Pulmonary artery endothelial cell (primary cell): Measurements from ENCODE around the gene CD93. TPM values are rescaled to one million over a fixed set of nuclear protein-coding genes. Genes with fewer than 3 reads are reported as not detected.

Source experiments
- DNase-seq: peaks from one replicate; pipeline ENCODE4 v3.0.0-alpha.2; 2011; ENCODE audit warnings: low read depth, low spot score
- total RNA-seq: library from RNA; depleted of rRNA; stranded (reverse); fragments of >200 nt; gene quantifications from 2 replicates; pipeline ENCODE4 v1.2.3, GENCODE V29; 2014

Gene CD93, protein sequence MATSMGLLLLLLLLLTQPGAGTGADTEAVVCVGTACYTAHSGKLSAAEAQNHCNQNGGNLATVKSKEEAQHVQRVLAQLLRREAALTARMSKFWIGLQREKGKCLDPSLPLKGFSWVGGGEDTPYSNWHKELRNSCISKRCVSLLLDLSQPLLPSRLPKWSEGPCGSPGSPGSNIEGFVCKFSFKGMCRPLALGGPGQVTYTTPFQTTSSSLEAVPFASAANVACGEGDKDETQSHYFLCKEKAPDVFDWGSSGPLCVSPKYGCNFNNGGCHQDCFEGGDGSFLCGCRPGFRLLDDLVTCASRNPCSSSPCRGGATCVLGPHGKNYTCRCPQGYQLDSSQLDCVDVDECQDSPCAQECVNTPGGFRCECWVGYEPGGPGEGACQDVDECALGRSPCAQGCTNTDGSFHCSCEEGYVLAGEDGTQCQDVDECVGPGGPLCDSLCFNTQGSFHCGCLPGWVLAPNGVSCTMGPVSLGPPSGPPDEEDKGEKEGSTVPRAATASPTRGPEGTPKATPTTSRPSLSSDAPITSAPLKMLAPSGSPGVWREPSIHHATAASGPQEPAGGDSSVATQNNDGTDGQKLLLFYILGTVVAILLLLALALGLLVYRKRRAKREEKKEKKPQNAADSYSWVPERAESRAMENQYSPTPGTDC
- 312 and 553 TPM in 2 replicates for total RNA-seq

DNA sequence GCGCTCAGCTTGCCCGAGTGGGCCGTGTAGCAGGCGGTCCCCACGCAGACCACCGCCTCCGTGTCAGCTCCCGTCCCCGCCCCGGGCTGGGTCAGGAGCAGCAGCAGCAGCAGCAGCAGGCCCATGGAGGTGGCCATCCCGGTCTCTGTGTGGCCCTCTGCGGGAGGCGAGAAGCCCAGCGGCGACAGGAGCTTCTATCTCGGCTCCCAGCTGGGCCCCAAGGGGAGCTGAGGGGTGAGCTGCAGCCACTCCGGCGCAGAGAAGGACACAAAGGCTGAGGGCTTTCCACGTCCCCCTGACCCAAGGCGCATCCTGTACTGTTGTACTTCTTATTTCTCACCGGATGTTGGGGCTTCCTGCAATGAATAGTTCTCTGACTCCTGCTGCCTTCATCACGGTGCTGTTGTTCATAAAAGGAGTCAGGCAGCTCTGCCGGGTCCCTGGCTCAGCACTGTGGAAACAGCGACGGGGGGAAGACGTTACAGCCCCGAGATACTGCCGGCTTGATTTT lies at the start of gene CD93:
Gene CD93 (minus strand): TSS at position 269 of the 511 bp plus-strand sequence. CDS start 132 bp downstream, at position 137.
- DNase-seq = peak; percentile 92

DNA sequence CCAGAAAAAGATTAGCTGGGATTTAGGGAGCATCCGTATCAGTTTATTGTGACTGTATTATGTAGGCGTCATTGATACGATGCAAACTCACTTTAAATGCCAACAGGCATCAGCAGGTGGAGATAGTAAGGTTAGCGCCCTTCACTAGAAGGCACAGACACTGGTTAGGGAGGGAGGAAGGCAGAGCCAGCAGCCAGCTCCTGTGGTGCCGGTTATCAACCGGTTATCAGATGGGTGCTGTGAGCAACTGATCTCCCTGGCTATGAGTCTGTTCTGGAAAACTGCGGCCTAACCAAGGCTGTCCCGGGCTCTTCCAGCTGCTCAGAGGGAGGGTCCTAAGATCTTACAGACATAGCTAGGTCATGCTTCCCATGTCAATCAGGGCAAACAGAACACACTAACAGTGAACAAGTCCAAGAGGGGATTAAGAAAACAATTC lies 47.5 kb upstream of the CD93 start:
- DNase-seq = no peak

DNA sequence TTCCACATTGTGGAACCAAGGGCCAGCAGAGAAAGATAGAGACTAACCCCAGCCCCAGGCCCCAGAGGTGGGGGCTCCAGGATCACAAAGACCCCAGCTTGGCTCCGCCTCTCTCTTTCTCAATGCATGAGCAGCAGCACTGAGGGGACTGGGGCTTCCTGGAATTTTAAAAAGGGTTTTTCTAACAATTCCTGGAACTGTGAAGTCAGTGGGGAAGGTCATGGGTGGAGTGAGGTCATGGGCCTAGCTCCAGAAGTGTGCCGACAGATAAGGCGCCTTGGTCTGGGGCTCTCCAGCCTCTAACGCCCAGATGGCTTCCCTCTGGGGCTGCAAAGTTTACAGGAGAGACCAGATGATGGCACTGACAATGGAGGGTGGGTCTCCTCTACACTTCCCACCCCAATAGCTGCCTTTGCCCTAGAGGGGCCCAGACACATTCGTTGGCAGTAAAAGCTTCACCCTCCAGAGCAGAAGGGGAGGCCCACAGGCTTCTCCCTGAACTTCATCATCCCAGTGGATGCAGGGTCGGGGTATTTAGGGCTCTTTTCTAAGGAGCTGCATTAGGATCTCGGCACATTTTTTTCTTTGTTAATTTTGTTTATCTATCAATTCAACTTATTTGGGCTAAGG lies 46.9 kb upstream of the CD93 start:
- peak; percentile 73 for DNase-seq

DNA sequence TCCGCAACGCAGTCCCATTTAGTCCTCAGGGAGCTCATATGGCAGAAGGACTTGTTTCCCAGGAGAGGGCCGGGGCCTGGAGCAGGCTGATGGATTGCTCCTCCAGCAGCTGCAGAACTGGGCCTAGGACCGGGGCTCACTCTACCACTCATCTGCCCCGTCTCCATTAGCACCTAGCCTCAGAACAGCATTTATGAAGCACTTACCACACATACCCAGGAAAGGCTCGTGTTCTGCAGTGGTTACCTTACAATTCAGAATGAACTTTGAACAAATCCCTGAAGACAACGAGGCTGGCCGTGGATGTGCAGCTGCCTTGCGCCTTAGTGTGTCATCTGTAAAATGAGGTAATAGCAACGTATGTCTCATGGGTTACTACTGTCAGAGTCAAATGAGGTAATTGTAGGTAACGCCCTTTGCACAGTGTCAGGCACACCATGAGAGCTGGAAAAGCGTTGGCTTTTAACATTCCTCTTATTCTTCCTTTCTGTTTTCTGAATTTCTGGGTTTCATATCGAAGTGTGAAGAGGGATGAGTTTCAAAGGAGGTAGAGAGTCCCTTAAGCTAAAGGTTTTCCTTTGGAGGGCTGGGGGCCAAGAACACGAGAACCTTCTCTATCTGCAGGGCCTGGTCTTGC lies 46.3 kb upstream of the CD93 start:
- DNase-seq = no peak

DNA sequence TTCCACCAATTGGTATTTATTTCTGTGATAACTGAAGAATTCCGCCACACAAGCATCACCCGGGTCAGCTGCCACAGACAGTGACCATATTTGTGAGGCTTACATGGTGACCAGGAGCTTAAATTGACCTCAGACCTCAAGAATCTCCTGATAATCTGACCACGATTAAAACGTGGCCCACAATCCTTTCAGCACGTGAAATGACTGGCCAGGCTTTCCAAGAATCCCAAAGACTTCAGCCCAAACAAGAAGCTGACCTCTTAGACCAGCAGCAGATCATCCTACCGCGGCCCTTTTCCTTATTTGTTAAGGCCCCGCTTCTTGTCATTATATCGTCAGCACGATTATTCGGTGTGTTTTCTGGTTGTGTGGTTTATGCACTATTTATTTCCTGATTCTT lies 45.6 kb upstream of the CD93 start:
- no peak for DNase-seq

DNA sequence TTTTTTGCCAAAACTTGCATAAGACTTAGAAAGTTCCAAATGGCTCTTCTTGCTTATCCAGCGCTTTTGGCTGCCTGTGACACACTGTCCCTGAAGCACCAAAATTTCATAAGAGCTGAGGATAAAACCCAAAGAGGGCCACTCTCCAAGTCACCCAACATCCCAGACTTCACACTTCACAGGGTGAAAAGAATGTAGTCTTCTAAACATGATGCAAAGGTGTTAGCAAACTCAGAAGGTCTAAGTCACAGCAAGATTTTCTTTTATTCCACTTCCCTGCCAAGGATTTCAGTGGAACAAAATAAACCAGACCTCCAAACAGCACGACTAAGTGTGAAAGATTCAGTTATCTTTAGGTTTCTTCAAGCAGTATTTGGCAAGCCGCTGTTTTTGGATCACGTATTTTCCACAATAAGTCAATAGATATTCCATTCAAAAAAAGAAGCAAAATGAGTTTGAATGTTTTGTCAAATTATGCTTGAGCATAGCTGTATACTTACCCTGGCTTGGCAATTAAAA lies 44.6 kb upstream of the CD93 start:
- no peak for DNase-seq

DNA sequence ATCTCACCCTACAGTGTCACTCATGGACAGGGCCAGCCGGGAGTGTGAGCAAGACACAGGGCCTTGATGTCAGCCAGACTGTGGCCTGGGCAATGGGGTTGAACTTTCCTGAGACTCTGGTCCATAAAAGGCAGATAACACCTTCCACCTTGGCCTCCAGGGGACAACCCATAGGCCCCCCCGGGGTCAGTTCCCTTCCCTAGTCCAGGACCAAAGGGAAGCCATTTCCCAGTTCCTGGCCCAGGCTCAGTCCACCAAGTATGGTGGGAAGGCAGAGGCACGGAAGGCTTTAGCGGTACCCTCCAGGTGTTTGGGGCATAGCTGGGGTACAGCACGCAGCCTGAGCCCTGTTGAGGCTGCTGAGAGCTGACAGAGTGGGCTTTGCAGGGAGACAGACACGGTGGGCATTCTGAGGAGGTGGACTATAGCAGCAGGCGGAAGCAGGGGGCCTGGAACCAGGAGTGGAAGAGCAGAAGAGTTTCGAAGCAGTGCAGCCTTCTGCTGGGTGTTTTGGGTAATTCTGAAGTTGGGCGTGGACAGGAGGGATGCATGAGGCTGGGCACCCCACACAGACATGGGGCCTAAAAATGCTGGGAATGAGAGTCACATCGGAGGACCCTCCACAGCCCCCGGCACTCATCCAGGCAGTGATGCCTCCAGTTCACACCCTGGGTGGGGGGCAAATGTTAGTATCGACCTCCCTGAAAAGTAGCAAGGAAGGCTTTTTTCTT lies 43.9 kb upstream of the CD93 start:
- DNase-seq = no peak

DNA sequence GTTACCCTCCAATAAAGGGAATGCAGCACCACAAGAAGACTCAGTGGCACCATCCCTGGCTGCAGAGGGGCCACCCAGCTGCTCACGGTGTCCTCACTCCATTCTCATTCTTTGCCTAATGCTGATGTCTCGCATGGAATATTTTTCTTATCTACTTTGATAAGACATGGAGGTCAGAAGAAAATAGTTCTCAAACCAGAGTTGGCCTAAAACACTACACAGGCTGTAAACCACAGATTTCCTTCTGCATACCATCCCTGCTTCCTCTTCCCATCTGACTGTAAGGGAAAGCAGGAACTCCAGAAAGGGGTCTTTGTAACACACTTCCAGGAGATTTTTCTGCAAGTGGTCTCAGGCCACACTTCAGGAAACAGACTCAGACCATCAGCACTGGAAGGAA lies 43.1 kb upstream of the CD93 start:
- no peak for DNase-seq

DNA sequence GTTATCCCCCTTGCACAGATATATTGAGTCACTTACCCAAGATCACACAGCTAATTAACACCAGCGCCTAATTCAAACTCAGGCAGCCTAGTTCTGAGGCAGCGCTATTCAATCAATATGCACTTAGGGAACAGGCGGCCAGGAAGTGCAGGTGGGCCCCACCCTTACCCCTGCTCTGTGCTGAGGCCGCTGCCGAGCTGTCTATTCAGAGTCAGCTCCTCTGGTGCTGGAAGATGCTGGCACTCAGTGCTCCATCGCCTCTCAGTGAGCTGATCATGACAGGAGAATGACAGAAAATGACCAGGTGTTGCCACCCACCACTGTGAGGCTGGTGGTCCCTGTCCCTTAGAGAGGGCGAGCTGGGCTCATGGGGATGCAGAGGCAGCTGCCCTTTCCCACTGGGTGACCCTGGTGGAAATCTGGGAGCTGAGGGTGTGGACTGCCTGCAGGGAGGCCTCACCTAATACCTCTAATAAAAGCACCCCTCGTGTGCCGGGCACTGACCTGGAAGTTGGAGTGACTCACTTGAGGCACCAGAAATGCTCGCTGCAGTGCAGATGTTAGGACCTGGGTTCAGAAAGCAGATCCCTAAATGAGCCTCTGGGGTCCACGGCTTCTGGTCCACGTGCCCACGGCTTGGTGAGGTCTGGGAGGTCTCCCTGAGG lies 42.5 kb upstream of the CD93 start:
- no peak for DNase-seq

DNA sequence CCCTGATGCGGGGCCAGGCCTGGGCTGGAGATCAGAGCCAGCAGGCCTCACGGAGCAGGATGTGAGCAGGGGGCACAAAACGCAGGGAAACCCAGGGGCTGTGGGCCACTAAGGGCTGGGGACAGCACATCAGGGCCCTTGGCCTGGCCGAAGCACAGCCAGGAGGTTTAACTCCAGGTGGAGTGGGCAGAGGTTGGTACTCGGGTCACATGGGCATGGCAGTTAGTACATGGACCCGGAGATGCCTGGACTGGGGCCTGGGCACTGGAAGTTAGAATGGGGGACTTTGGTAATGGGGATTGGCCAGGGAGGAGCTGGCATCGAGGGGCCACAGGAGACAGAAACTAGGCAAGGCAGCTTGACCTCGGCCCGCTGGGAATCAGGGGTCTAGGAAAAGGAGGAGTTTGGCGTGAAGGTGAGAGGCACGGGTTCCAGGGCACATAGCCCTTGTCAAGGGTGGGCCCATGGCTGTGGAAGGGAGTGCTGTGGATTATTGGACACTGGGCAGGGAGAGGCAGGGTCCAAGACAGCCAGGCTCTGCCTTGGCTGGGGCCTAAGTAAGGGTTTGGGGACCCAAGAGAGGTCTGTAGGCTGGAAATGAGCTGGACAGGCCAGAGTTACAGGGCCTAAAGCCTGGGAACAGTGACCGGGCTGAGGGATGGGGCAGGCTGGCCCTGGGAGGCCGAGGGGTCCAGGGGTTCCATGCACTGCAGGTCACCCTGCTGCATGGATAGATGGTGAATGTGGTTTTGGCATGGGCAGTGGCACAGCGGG lies 41.6 kb upstream of the CD93 start:
- no peak for DNase-seq

DNA sequence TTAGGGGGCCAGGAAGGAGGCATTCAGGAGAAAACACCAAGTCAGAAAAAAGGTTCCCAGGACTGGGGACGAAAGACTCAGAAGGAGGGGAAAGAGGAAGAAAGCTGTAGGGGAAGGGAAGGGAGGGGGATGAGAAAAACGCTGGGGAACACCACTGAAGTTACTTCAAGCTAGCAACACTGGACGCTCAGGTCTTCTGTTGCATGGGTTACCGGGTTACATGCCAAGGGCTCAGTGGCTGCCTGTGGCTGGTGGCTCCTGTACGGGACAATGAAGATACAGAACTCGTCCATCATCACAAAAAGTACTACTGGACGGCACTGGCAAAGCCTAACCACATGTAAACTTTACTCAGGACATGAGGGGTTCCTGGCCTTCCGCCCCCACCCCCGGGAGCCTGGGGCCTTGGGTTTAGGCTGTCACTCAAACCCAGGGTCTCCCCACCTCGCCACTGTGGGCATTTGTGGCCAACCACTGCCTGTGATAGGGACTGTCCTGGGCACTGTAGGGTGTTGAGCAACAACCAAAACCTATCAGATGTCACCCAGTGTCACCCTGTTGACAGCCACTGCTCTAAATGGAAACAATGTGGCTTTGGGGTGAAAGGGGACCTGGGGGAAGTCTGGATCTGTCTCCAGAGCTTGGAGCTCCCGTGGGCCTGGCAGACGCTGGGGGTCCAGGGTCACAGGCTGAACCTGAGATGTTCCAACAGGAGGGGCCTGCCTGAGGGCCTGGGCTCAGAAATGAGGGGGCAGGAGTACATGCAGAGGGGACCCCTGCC lies 40.3 kb upstream of the CD93 start:
- no peak for DNase-seq

DNA sequence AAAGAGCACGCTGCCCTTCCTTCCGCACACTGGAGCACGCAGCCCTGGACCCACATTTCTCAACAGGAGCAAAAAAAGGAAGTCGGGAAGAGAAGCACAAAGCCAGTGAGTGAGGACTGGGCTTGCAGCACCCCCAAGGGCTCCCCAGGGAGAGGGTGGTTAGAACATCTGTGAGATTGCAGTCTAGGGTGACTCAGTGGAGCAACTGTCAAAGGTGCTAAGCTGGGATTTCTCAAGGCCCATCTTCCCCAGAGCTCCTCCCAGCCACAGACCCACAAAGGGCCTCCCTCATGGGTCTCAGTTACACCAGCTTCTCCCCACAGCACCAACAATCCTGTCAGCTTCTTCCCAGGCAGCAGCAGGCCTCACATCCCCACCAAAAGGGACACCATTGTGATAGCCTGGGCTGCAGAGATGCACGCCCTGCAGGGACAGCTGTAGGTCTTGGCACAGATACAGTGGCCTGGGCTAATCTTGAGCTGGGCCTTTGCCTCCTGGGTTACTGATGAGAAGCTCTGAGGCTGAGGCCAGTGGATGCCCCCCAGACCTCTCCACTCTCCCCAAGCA lies 39.6 kb upstream of the CD93 start:
- DNase-seq = no peak

DNA sequence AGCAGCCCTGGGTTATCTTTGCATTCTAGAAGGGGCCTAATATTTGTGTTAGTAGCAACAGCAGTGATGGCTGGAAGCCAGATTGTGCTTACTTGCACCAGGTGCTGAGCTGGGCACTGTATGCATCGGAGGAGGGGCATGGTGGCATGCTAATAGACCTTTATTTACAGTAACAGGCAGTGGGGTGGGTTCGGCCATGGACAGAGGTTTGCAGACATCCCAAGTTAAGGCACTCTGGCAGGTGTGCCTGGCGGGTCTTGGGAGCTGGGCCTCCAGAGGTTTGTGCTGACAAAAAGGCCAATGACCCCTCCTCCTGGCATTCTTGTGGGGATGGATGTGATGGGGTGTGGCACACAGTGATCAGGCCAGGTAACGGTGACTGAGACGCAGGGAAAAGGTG lies 39.0 kb upstream of the CD93 start:
- no peak for DNase-seq

DNA sequence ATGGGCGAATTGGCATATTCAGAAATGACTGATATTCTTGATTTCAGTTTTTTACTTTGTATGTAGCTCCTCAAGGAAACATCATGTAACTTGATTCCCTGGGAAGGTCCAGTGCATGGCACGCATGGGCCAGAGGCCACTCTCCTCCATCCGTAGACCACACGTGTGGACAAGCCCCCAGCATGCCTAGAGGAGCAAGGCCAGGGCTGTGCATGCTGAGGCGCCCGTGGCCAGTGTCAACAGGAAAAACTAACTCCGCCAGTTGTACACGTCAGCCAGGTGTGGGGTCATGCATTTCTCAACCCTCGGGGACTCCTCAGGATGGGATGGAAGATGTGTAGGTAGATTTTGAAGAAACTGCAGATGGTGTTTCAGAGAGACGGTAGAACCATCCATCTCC lies 37.8 kb upstream of the CD93 start:
- no peak for DNase-seq

DNA sequence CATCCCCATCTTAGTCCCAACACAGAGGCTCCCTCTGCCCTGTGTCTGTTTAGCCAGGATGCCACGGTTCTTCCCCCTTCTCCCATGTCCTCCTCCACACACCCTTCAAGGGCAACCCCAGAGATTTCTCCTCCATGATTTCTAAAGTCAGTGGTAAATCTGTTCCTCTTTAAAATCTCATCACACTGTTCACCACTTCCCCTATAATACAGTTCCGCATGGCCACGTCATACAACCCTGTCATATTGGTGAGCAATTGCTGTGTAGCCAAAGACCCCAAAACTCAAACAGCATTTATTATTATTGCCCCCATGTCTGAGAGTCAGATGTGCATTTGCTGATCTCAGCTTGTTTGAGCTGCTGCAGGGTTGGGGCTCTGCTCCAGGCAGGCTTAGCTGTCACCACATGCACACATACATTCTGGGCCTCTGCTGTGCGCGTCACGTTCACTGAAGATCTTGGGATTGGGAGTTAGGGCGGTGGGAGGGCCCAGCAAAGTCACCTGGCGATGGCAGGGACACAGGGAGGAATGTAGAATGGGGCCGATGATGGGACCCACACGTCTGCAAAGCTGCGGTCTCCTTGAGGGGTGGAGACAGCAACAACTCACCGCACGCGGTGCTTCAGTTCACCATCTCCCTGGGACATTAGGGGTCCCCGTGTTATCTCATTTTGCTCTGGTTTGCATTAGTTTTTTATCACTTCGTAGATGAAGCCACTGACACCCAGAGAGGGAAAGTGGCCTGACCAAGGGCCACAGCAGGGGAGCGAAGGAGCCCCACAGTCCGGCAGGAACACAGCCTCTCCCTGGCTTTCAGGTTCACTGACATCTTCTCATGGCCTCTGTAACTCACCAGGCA lies 36.9 kb upstream of the CD93 start:
- DNase-seq = no peak

DNA sequence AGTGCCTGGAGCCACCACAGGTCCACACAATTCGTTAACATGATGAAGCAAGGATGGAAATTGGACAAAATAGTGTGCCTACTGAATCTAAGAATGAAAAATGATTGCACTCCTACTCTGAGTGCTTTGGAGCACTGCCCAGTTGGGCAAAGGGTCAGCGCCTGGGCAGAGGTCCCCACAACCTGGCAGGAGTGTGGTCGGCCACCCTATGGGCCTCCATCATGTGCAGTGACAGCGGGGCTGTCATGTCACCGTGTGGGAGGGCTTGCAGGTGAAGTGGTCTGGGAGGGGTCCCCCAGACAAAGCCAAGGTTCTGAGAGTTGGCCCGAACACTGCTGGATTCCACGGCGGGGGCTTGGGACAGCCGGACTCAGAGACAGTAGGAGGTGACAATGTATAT lies 36.2 kb upstream of the CD93 start:
- no peak for DNase-seq

DNA sequence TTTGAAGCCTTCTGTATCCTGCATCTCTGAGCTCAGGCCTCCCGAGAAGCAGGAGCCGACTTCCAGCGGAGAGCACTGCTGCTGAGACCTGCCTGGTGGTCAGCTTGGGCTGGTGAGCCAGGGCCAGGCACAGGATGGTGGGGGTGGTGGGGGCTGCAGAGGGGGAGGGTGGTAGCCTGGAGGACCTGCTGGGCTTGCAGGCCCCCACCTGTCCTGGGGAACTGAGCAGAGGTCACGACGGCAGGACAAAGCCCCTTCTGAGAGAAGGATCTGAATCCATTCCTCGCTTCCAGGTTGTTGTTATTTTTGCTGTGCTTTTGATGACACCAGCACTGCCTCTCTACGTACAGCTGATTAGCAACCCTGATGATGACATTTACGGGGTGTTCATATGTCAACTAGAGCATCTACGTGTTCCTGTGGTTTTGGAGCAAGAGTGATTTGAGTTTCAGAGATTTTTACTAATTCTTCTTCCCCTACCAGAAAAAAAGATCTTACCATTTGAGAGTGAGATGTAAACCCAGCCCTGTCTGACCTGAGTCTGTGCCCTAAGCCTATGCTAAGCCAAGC lies 35.7 kb upstream of the CD93 start:
- no peak for DNase-seq
